K562 (cell line): Measurements from ENCODE around the gene TARBP1. TPM values are rescaled to one million over a fixed set of nuclear protein-coding genes. Genes with fewer than 3 reads are reported as not detected.
A peak's percentile ranks its signal among the peaks of the same experiment; 100 is the strongest.

Source experiments
- BRD9 ChIP-seq: fragments of 450-650 bp; IDR thresholded peaks from 2 replicates; pipeline ENCODE4 v1.6.1; 2018; ENCODE audit warnings: low read depth; ENCODE audit not compliant: partially characterized antibody
- CTBP1 ChIP-seq: fragments of 450-650 bp; IDR thresholded peaks from 2 replicates; pipeline ENCODE4 v1.6.1; 2016; ENCODE audit warnings: borderline replicate concordance
- ELF1 ChIP-seq: fragments of 200-800 bp; sonication (Bioruptor generic); IDR thresholded peaks from 2 replicates; pipeline ENCODE4 v1.6.1; 2016; ENCODE audit warnings: missing genetic modification characterization, missing compliant biosample characterization
- GATA2 ChIP-seq: sonication (generic); formaldehyde crosslinking; IDR thresholded peaks from 2 replicates; pipeline ENCODE4 v1.4.0; 2020; ENCODE audit warnings: mild to moderate bottlenecking, missing genetic modification reagents
- HNRNPLL ChIP-seq: fragments of 200-400 bp; formaldehyde crosslinking; IDR thresholded peaks from 2 replicates; pipeline ENCODE4 v1.6.1; 2017; ENCODE audit warnings: low read length, low read depth, mild to moderate bottlenecking; ENCODE audit not compliant: poor library complexity, severe bottlenecking
- JUNB ChIP-seq: fragments of 450-650 bp; formaldehyde crosslinking; conservative IDR thresholded peaks from 2 replicates; pipeline ENCODE4 v1.4.0; 2020; ENCODE audit warnings: mild to moderate bottlenecking
- KLF10 ChIP-seq: fragments of 250-450 bp; sonication (Bioruptor Pico); IDR thresholded peaks from 2 replicates; pipeline ENCODE4 v1.6.1; 2021; ENCODE audit warnings: matching md5 sums
- NR4A1 ChIP-seq, 2 experiments: fragments of 250-450 bp in 1 of 2; fragments of 450-650 bp in 1 of 2; sonication (Bioruptor Pico) in 1 of 2; IDR thresholded peaks; 2 replicates each; pipeline versions ENCODE4 v1.4.0 to v1.6.1; 2016 to 2020; ENCODE audit warnings: mild to moderate bottlenecking in 2 of 2, missing compliant biosample characterization in 1 of 2, missing genetic modification characterization in 1 of 2, moderate library complexity in 1 of 2
- POLR2AphosphoS2 ChIP-seq: IDR thresholded peaks from 2 replicates; pipeline ENCODE4 v1.6.1; 2012; ENCODE audit warnings: low read length, improper control_type of control experiment
- POLR3G ChIP-seq: IDR thresholded peaks from 2 replicates; pipeline ENCODE4 v1.6.1; 2011; ENCODE audit not compliant: insufficient read length, insufficient replicate concordance; ENCODE audit errors: extremely low read depth
- PRMT5 ChIP-seq: sonication (generic); formaldehyde crosslinking; IDR thresholded peaks from 2 replicates; pipeline ENCODE4 v1.5.0; 2020; ENCODE audit warnings: missing genetic modification reagents
- PRPF4 ChIP-seq: fragments of 200-400 bp; formaldehyde crosslinking; IDR thresholded peaks from one replicate; pipeline ENCODE4 v1.6.1; 2017; ENCODE audit warnings: low read length, low read depth, mild to moderate bottlenecking; ENCODE audit not compliant: insufficient read depth, poor library complexity, severe bottlenecking
- PURB ChIP-seq: sonication (generic); formaldehyde crosslinking; IDR thresholded peaks from 2 replicates; pipeline ENCODE4 v1.9.0; 2021; ENCODE audit warnings: low read depth, mild to moderate bottlenecking, missing genetic modification reagents
- RBM39 ChIP-seq: fragments of 200-400 bp; formaldehyde crosslinking; optimal IDR thresholded peaks from 2 replicates; pipeline ENCODE3; 2018; ENCODE audit warnings: low read depth, low read length
- SAFB ChIP-seq: fragments of 200-400 bp; formaldehyde crosslinking; IDR thresholded peaks from 2 replicates; pipeline ENCODE4 v1.6.1; 2017; ENCODE audit warnings: low read depth, low read length, borderline replicate concordance
- SIX5 ChIP-seq, 2 experiments: IDR thresholded peaks; 2 replicates each; pipeline ENCODE4 v1.6.1; 2011; ENCODE audit warnings: low read length in 2 of 2, borderline replicate concordance in 1 of 2, low read depth in 1 of 2, mild to moderate bottlenecking in 1 of 2, moderate library complexity in 1 of 2; ENCODE audit not compliant: insufficient read depth in 1 of 2
- TFE3 ChIP-seq: fragments of 450-650 bp; formaldehyde crosslinking; IDR thresholded peaks from 2 replicates; pipeline ENCODE4 v1.4.0; 2020; ENCODE audit warnings: mild to moderate bottlenecking, mixed read lengths
- ZKSCAN8 ChIP-seq: fragments of 200-800 bp; sonication (Bioruptor generic); IDR thresholded peaks from 2 replicates; pipeline ENCODE4 v1.6.1; 2016; ENCODE audit warnings: missing genetic modification characterization, missing compliant biosample characterization
- ZNF124 ChIP-seq: sonication (generic); formaldehyde crosslinking; IDR thresholded peaks from 2 replicates; pipeline ENCODE4 v1.8.1; 2022; ENCODE audit warnings: missing genetic modification reagents
- ZNF263 ChIP-seq: sonication (generic); formaldehyde crosslinking; IDR thresholded peaks from 2 replicates; pipeline ENCODE4 v1.8.0; 2022; ENCODE audit warnings: mild to moderate bottlenecking, missing genetic modification reagents, borderline replicate concordance
- ZNF445 ChIP-seq: fragments of 250-450 bp; sonication (Bioruptor Pico); IDR thresholded peaks from 2 replicates; pipeline ENCODE4 v1.4.0; 2020; ENCODE audit warnings: low read depth, mild to moderate bottlenecking, moderate library complexity
- ZNF507 ChIP-seq: conservative IDR thresholded peaks from 2 replicates; pipeline ENCODE4 v1.6.1; 2017; ENCODE audit warnings: missing genetic modification characterization, missing compliant biosample characterization
- polyA plus RNA-seq, 8 experiments: library from polyadenylated mRNA; depleted of rRNA in 4 of 8; stranded (reverse) in 5 of 8; unstranded in 3 of 8; fragments of >200 nt; fragmentation: Nextera tagmentation in 2 of 8; fragmentation: Illumina TruSeq in 1 of 8; extraction: Ambion mirVana in 2 of 8; extraction: Trizol in 1 of 8; gene quantifications; 2 replicates each; pipeline versions ENCODE4 v1.2.1 to v1.2.3, GENCODE V29; 2011 to 2014; ENCODE audit warnings: inconsistent platforms in 1 of 8, missing spikeins in 1 of 8
- total RNA-seq, 7 experiments: library from RNA; depleted of rRNA in 6 of 7; stranded (reverse); fragments of >200 nt in 6 of 7; fragmentation: Illumina TruSeq in 2 of 7; extraction: Trizol in 2 of 7; gene quantifications; 2 replicates each; pipeline versions ENCODE4 v1.2.1 to v1.2.3, GENCODE V29; 2011 to 2021; ENCODE audit warnings: low replicate concordance in 1 of 7
- TF ChIP-seq, protein P1 (sequence below): sonication (generic); formaldehyde crosslinking; IDR thresholded peaks from 2 replicates; pipeline ENCODE4 v1.8.1; 2023; ENCODE audit warnings: mild to moderate bottlenecking, missing genetic modification reagents
- TF ChIP-seq, protein P2 (sequence below): fragments of 450-650 bp; IDR thresholded peaks from 2 replicates; pipeline ENCODE4 v1.6.1; 2018; ENCODE audit warnings: mild to moderate bottlenecking, low read depth; ENCODE audit not compliant: partially characterized antibody

TARBP1 gene
- total and polyA plus RNA-seq, 9 of the 15 experiments (the other 6 are each of a cell fraction or from before 2014, with no cell fraction given) = 8.8 to 48.0 (median 22.9) TPM

DNA sequence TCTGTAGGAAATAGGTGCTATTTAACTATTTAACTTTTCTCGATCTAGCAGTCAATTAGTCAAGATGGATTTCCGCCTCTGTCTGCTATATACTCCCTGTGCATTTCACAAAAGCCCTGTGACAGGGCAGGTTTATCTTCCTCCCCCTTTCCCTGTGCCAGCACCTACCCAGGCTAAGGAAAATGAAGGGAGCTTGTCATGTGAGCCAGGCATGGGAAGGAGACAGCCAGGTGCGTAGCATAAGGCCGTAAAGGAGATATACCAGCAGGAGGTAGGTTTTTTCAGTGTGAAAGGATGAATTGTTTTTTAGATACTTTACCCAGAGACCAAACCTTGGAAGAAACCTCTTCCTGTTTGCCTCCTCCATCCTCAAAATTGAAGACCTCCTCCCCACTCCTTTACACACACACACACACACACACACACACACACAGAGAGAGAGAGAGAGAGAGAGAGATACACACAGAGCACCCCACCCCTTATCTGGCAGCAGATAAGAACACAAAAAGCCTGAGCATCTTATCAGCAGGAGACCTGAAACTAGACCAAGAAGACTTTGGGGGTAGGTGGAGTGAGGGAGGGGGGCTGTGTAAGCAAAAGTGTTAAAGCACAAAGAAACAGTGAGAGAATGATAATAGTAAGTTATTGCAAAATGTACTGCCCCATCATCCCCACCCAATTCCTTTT lies 12.0 kb upstream of the TARBP1 start (continued):
- no peak for TF ChIP-seq PRPF4
- peak; percentile 81 for TF ChIP-seq BRD9
- TF ChIP-seq ELF1 (tag) = peak; percentile 52; the same call in 1 of the 2 replicates
- no peak for TF ChIP-seq RBM39
- TF ChIP-seq, protein P1, sequence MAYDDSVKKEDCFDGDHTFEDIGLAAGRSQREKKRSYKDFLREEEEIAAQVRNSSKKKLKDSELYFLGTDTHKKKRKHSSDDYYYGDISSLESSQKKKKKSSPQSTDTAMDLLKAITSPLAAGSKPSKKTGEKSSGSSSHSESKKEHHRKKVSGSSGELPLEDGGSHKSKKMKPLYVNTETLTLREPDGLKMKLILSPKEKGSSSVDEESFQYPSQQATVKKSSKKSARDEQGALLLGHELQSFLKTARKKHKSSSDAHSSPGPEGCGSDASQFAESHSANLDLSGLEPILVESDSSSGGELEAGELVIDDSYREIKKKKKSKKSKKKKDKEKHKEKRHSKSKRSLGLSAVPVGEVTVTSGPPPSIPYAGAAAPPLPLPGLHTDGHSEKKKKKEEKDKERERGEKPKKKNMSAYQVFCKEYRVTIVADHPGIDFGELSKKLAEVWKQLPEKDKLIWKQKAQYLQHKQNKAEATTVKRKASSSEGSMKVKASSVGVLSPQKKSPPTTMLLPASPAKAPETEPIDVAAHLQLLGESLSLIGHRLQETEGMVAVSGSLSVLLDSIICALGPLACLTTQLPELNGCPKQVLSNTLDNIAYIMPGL = no peak
- TF ChIP-seq SIX5 (IDR thresholded peaks at IDR 0.05; ENCODE audit: borderline replicate concordance in 1 of 2, insufficient read depth in 1 of 2, low read depth in 1 of 2, low read length in 2 of 2) = no peak
- no peak for TF ChIP-seq ZNF263 (CRISPR knock-in tag)
- TF ChIP-seq CTBP1 = peak; percentile 98
- TF ChIP-seq GATA2 (CRISPR knock-in tag) = peak; percentile 61
- TF ChIP-seq, protein P2, sequence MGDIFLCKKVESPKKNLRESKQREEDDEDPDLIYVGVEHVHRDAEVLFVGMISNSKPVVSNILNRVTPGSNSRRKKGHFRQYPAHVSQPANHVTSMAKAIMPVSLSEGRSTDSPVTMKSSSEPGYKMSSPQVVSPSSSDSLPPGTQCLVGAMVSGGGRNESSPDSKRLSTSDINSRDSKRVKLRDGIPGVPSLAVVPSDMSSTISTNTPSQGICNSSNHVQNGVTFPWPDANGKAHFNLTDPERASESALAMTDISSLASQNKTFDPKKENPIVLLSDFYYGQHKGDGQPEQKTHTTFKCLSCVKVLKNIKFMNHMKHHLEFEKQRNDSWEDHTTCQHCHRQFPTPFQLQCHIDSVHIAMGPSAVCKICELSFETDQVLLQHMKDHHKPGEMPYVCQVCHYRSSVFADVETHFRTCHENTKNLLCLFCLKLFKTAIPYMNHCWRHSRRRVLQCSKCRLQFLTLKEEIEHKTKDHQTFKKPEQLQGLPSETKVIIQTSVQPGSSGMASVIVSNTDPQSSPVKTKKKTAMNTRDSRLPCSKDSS = no peak
- no peak for TF ChIP-seq ZKSCAN8 (CRISPR knock-in tag)
- TF ChIP-seq TFE3 = peak; percentile 33
- no peak for TF ChIP-seq ZNF124 (CRISPR knock-in tag)
- peak; percentile 38; the same call in 1 of the 2 replicates for TF ChIP-seq JUNB (CRISPR knock-in tag)
- no peak for TF ChIP-seq SAFB
- TF ChIP-seq PURB (CRISPR knock-in tag) = no peak
- no peak for TF ChIP-seq HNRNPLL
- TF ChIP-seq POLR3G = no peak
- no peak for TF ChIP-seq PRMT5 (CRISPR knock-in tag)
- TF ChIP-seq ZNF507 (tag) = no peak
- 0 out of 2 replicates have a peak, but pooled peaks have one; percentile 75 for TF ChIP-seq NR4A1 (CRISPR knock-in tag; IDR thresholded peaks at IDR 0.05)
- peak; percentile 87 for TF ChIP-seq NR4A1 (tag; IDR thresholded peaks at IDR 0.05)
- TF ChIP-seq POLR2AphosphoS2 = no peak
- TF ChIP-seq KLF10 = no peak
- no peak for TF ChIP-seq ZNF445 (CRISPR knock-in tag)
